Endodermal cell (in vitro differentiated cells): ENCODE data around the gene KIF16B. TPM values are rescaled to one million over a fixed set of nuclear protein-coding genes. Genes with fewer than 3 reads are reported as not detected.

Source experiments
- DNase-seq: peaks from one replicate; pipeline ENCODE4 v3.0.0-alpha.2; 2017
- H3K27ac ChIP-seq: 2 replicates; pipeline ENCODE4 v1.5.1; 2013; ENCODE audit warnings: mild to moderate bottlenecking, low read depth, low read length, moderate library complexity
- H3K27me3 ChIP-seq: 2 replicates; pipeline ENCODE4 v1.6.1; 2013; ENCODE audit warnings: mild to moderate bottlenecking, low read length, moderate library complexity; ENCODE audit not compliant: insufficient read depth, control insufficient read depth, poor library complexity, severe bottlenecking
- H3K36me3 ChIP-seq: 2 replicates; pipeline ENCODE4 v1.7.0; 2013; ENCODE audit warnings: mild to moderate bottlenecking, low read length, moderate library complexity; ENCODE audit not compliant: control insufficient read depth, insufficient read depth
- H3K4me1 ChIP-seq: one replicate; pipeline ENCODE4 v1.7.0; 2013; ENCODE audit warnings: low read length; ENCODE audit not compliant: control insufficient read depth, insufficient read depth
- H3K4me3 ChIP-seq: 2 replicates; pipeline ENCODE4 v1.5.1; 2013; ENCODE audit warnings: mild to moderate bottlenecking, low read length, moderate library complexity
- H3K9ac ChIP-seq: 2 replicates; pipeline ENCODE4 v1.6.1; 2013; ENCODE audit warnings: mild to moderate bottlenecking, low read length, moderate library complexity; ENCODE audit not compliant: poor library complexity, severe bottlenecking; ENCODE audit errors: extremely low read depth
- H3K9me3 ChIP-seq: 2 replicates; pipeline ENCODE4 v1.6.1; 2013; ENCODE audit warnings: mild to moderate bottlenecking, low read length, moderate library complexity; ENCODE audit not compliant: control insufficient read depth
- H3K27ac Mint-ChIP-seq: 2 replicates; pipeline ENCODE4 v1.8.0; 2020; ENCODE audit warnings: mixed read lengths
- H3K27me3 Mint-ChIP-seq: 2 replicates; pipeline ENCODE4 v1.8.0; 2021; ENCODE audit warnings: mild to moderate bottlenecking, mixed read lengths; ENCODE audit not compliant: insufficient read depth
- H3K36me3 Mint-ChIP-seq: 2 replicates; pipeline ENCODE4 v1.8.0; 2020; ENCODE audit warnings: low read depth, mixed read lengths
- H3K4me1 Mint-ChIP-seq: 2 replicates; pipeline ENCODE4 v1.8.0; 2020; ENCODE audit warnings: mixed read lengths
- H3K4me3 Mint-ChIP-seq: 2 replicates; pipeline ENCODE4 v1.8.0; 2020; ENCODE audit warnings: mild to moderate bottlenecking, moderate library complexity, mixed read lengths
- H3K9me3 Mint-ChIP-seq: 2 replicates; pipeline ENCODE4 v1.8.0; 2020; ENCODE audit warnings: mild to moderate bottlenecking, mixed read lengths
- WGBS, 2 experiments: methylation state at CpG; one replicate each; pipeline versions ENCODE4 v1.1.5 to v1.1.7; 2013; ENCODE audit warnings: missing lambda C conversion rate in 2 of 2, mixed read lengths in 1 of 2; ENCODE audit not compliant: insufficient coverage in 1 of 2, insufficient read length in 1 of 2; 5-methylcytosine and 5-hydroxymethylcytosine counted together
- total RNA-seq, 2 donors: library from RNA; stranded (reverse); fragmentation: NEBNext Ultra II Directional in 1 of 2; extraction: Animal tissue kit (Norgen Biotek cat#: 25700) in 1 of 2; gene quantifications; 2 replicates in 1 of 2; 3 replicates in 1 of 2; pipeline ENCODE4 v1.2.1, GENCODE V29; 2021
- TF ChIP-seq, protein P1 (sequence below): fragments of 200-600 bp; sonication (generic); conservative IDR thresholded peaks from 2 replicates; pipeline ENCODE4 v1.5.0; 2021; ENCODE audit warnings: antibody characterized with exemption, mild to moderate bottlenecking

KIF16B gene
- total RNA-seq, 2 donors from 2014 or later, result 17.3 to 18.8 TPM

DNA sequence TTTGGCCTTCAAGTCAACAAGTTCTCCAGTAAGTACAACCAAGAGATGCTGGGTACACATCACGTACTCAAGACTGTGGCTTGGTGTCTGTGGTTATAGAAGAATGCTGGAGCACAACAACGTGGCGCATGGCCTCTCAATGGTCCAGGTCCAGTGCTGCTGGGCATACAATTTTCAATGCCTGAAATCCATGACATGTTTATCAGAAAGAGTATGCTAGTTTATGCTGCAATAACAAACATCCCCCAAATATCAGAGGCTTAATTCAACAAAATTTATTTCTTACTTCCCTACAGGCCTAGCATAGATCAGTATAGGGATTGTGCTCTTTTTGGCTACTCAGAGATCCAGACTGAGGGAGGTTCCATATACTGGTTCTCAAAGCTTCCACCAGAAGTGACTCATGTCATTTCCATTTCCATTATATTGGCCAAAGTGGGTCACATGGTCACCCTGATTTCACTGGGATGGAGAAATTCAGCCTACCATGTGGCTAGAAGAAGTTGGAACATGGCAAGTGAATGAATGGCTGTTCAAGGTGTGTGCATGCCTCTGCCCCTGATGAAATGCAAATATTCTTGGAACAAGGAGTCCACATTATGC lies 33.3 kb upstream of the KIF16B start:
- Histone ChIP-seq H3K27me3 (no peaks in the 10 kb centered on the region), H3K4me3 (no peak overlapping the region), H3K9ac (no peak overlapping the region), H3K9me3 (no peaks in the 10 kb centered on the region), H3K4me1 (no peaks in the 10 kb centered on the region), H3K36me3 (no peaks in the 10 kb centered on the region), H3K27ac (no peak overlapping the region)
- Mint-ChIP-seq H3K4me1 (no peaks in the 10 kb centered on the region), H3K27ac (no peak overlapping the region), H3K9me3 (no peaks in the 10 kb centered on the region), H3K27me3 (no peaks in the 10 kb centered on the region), H3K36me3 (no peaks in the 10 kb centered on the region), H3K4me3 (no peak overlapping the region)
- TF ChIP-seq, protein P1, sequence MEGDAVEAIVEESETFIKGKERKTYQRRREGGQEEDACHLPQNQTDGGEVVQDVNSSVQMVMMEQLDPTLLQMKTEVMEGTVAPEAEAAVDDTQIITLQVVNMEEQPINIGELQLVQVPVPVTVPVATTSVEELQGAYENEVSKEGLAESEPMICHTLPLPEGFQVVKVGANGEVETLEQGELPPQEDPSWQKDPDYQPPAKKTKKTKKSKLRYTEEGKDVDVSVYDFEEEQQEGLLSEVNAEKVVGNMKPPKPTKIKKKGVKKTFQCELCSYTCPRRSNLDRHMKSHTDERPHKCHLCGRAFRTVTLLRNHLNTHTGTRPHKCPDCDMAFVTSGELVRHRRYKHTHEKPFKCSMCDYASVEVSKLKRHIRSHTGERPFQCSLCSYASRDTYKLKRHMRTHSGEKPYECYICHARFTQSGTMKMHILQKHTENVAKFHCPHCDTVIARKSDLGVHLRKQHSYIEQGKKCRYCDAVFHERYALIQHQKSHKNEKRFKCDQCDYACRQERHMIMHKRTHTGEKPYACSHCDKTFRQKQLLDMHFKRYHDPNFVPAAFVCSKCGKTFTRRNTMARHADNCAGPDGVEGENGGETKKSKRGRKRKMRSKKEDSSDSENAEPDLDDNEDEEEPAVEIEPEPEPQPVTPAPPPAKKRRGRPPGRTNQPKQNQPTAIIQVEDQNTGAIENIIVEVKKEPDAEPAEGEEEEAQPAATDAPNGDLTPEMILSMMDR, result no peak
- WGBS, 2 experiments, result 85% methylated on average over 3 of the region's 3 CpGs; no CpG with 5 or more reads in 1 of the 2 experiments
- DNase-seq, result no peak

DNA sequence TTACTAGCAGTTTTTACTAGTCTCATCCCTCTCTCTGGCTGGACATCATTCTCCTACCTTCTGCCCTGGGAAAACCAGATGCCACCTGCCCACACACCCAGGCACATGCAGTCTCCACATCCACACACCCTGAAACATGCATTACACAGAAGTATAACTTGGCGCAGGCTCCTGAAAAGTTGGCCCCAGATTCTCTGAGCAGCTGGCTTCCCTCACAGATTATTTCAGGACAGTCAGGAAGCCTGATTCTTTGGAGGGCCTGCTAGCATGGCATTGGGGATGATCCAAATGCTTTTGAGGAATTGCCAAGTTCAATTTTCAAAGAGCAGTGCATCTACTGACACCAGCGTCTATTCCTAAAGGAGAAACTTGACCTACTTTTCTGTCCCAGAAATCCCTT lies 27.8 kb upstream of the KIF16B start:
- 92 to 95% methylated on average over 2 of the region's 2 CpGs for WGBS, 2 experiments
- no peak overlapping the region for H3K27ac Mint-ChIP-seq
- H3K4me3 ChIP-seq, result no peak overlapping the region
- no peaks in the 10 kb centered on the region for H3K36me3 Mint-ChIP-seq
- no peaks in the 10 kb centered on the region for H3K9me3 ChIP-seq
- H3K9me3 Mint-ChIP-seq, result no peaks in the 10 kb centered on the region
- no peaks in the 10 kb centered on the region for H3K4me1 ChIP-seq
- TF ChIP-seq, protein P1, result no peak
- H3K9ac ChIP-seq, result no peak overlapping the region
- no peaks in the 10 kb centered on the region for H3K27me3 Mint-ChIP-seq
- no peak for DNase-seq
- H3K36me3 ChIP-seq, result no peaks in the 10 kb centered on the region
- H3K4me3 Mint-ChIP-seq, result no peak overlapping the region
- no peaks in the 10 kb centered on the region for H3K4me1 Mint-ChIP-seq
- no peaks in the 10 kb centered on the region for H3K27me3 ChIP-seq
- H3K27ac ChIP-seq, result no peak overlapping the region

DNA sequence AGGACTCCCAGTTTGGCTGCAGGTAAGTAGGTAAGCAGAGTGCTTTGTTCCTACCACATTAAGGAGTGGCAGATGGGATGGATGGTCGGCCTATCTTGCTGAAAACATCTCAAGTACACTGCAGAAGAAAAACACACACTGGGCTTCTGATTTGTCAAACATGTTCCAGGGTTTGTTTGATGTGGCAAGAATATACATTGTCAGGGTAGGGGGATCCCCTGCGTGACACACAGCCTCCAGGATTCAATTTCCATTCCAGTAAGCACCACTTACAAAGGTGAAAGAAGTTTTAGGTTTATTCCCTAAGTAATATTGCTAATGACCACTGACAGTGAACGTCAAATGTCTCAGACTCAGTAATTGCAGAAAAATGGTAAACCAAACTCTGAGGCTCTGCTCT lies 26.0 kb upstream of the KIF16B start:
- no peaks in the 10 kb centered on the region for H3K9me3 ChIP-seq
- H3K27me3 ChIP-seq, result no peaks in the 10 kb centered on the region
- TF ChIP-seq, protein P1, result no peak
- no peaks in the 10 kb centered on the region for H3K27me3 Mint-ChIP-seq
- no peak overlapping the region for H3K4me3 ChIP-seq
- no peak overlapping the region for H3K9ac ChIP-seq
- H3K36me3 ChIP-seq, result no peaks in the 10 kb centered on the region
- no peaks in the 10 kb centered on the region for H3K4me1 ChIP-seq
- DNase-seq, result no peak
- H3K4me3 Mint-ChIP-seq, result no peak overlapping the region
- no peak overlapping the region for H3K27ac ChIP-seq
- 80 to 91% methylated on average over 1 to 3 of the region's 3 CpGs for WGBS, 2 experiments
- H3K9me3 Mint-ChIP-seq, result no peaks in the 10 kb centered on the region
- H3K4me1 Mint-ChIP-seq, result no peaks in the 10 kb centered on the region
- no peak overlapping the region for H3K27ac Mint-ChIP-seq
- H3K36me3 Mint-ChIP-seq, result no peaks in the 10 kb centered on the region
